Mammary epithelial cell (primary cell): ENCODE results near the gene UQCRH.

Experiments
- CTCF ChIP-seq, 2 donors: IDR thresholded peaks in 1 of 2; conservative IDR thresholded peaks in 1 of 2; 2 replicates each; pipeline ENCODE4 v1.5.1; 2011 to 2012; ENCODE audit warnings: inconsistent platforms in 2 of 2, low read length in 2 of 2, mild to moderate bottlenecking in 2 of 2, control low read depth in 1 of 2, low read depth in 1 of 2; ENCODE audit not compliant: insufficient read depth in 1 of 2; ENCODE audit errors: extremely low read depth in 1 of 2
- EZH2 ChIP-seq: IDR thresholded peaks from 2 replicates; pipeline ENCODE4 v1.6.1; 2012; ENCODE audit warnings: low read length, inconsistent platforms, borderline replicate concordance

GRCh38 chr1:46344481-46344880 is 41.0 kb downstream of the UQCRH start:
- TF ChIP-seq CTCF (conservative IDR thresholded peaks at IDR 0.05 in 1 of 2, IDR thresholded peaks at IDR 0.05 in 1 of 2; ENCODE audit: extremely low read depth in 1 of 2, insufficient read depth in 1 of 2, low read depth in 1 of 2, low read length in 2 of 2): no peak
- TF ChIP-seq EZH2: no peak
